Esophagus muscularis mucosa (tissue), 4 donors: ENCODE measurements around the gene STX8. TPM values are rescaled to one million over a fixed set of nuclear protein-coding genes. Genes with fewer than 3 reads are reported as not detected.

Experiments used
- DNase-seq: peaks from one replicate; pipeline ENCODE4 v3.0.0-alpha.2; 2017; ENCODE audit errors: extremely low spot score
- H3K27ac ChIP-seq, 4 donors: fragments of 200-600 bp; sonication (generic); replicated peaks in 1 of 4; 1 replicate in 3 of 4; 2 replicates in 1 of 4; pipeline ENCODE4 v1.5.1; 2016 to 2019; ENCODE audit warnings: mild to moderate bottlenecking in 1 of 4
- H3K27me3 ChIP-seq, 4 donors: fragments of 200-600 bp; sonication (generic); one replicate each; pipeline versions ENCODE4 v1.5.1 to v1.6.0; 2016 to 2019
- H3K36me3 ChIP-seq, 4 donors: fragments of 200-600 bp; sonication (generic); one replicate each; pipeline ENCODE4 v1.5.1; 2016 to 2019
- H3K4me1 ChIP-seq, 4 donors: fragments of 200-600 bp; sonication (generic); one replicate each; pipeline ENCODE4 v1.5.1; 2016 to 2019
- H3K4me3 ChIP-seq, 4 donors: fragments of 200-600 bp; sonication (generic); 1 replicate in 2 of 4; 2 replicates in 2 of 4; pipeline ENCODE4 v1.5.1; 2016 to 2019; ENCODE audit warnings: mild to moderate bottlenecking in 4 of 4, moderate library complexity in 1 of 4
- H3K9me3 ChIP-seq, 4 donors: fragments of 200-600 bp; sonication (generic); 1 replicate in 3 of 4; 2 replicates in 1 of 4; pipeline ENCODE4 v1.5.1; 2016 to 2019
- EP300 ChIP-seq: sonication (generic); formaldehyde crosslinking; IDR thresholded peaks from one replicate; pipeline ENCODE4 v1.6.1; 2017; ENCODE audit warnings: antibody characterized with exemption
- POLR2A ChIP-seq: fragments of 450-650 bp; IDR thresholded peaks from one replicate; pipeline ENCODE4 v1.6.1; 2017; ENCODE audit warnings: antibody characterized with exemption, moderate library complexity, mild to moderate bottlenecking, low read depth
- POLR2AphosphoS5 ChIP-seq, 2 donors: sonication (generic); formaldehyde crosslinking; IDR thresholded peaks; one replicate each; pipeline ENCODE4 v1.6.1; 2017; ENCODE audit warnings: antibody characterized with exemption in 2 of 2
- WGBS: methylation state at CpG from one replicate; pipeline ENCODE4 v1.1.5; 2018; 5-methylcytosine and 5-hydroxymethylcytosine counted together
- intact Hi-C: fragments of 100-400 bp; cut with DNase I; formaldehyde crosslinking; loops from one replicate; pipeline ENCODE4 v1.15.1; 2023
- total RNA-seq, 4 donors: library from RNA; depleted of rRNA; stranded (reverse); fragments of >200 nt; gene quantifications; one replicate each; pipeline versions ENCODE4 v1.1.0 to v1.2.1, GENCODE V29; 2016
- TF ChIP-seq, protein P1 (sequence below), 3 experiments: fragments of 200-600 bp in 2 of 3; fragments of 450-650 bp in 1 of 3; sonication (generic) in 2 of 3; IDR thresholded peaks; one replicate each; pipeline ENCODE4 v1.5.1; 2017 to 2019; ENCODE audit warnings: antibody characterized with exemption in 3 of 3, mild to moderate bottlenecking in 2 of 3, moderate library complexity in 1 of 3

The STX8 gene
- total RNA-seq, 4 donors from 2014 or later, result 83.9 to 104 (median 94.5) TPM

DNA sequence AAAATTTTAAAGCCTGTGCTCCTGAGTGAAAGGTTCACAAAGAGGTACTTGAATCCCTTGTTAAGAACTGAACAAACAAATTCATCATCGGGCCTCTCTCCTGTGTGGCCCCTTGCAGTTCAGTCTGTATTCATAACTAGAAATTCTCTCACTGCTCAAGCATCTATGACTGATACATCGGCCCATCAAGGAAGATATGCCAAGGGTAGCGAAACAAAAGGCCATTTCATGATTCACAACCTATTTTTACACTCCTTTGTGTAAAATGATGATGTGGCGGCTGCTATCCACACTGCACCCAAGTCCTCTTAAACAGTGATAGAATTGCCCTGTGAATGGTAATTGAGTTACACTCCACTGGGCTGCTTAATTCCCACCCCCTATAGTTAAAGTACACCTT, 204.6 kb downstream of the STX8 start:
- Histone ChIP-seq H3K27me3 (no peaks in the 10 kb centered on the region), H3K4me3 (no peak overlapping the region), H3K36me3 (no peaks in the 10 kb centered on the region), H3K4me1 (peaks cover 13 to 20% (median 15%) of the 10 kb centered on the region in 4 donors), H3K9me3 (no peaks in the 10 kb centered on the region), H3K27ac (no peak overlapping the region)
- TF ChIP-seq POLR2AphosphoS5 (IDR thresholded peaks at IDR 0.05) (peak in 1 of 2 donors; percentile 10), EP300 (no peak)
- intact Hi-C loops, result loop anchor here (2.0 kb wide), 1 partner anchor 54 kb away; no protein-coding TSS in a partner anchor
- 43% methylated on average over 4 of the region's 4 CpGs for WGBS
- DNase-seq, result no peak

DNA sequence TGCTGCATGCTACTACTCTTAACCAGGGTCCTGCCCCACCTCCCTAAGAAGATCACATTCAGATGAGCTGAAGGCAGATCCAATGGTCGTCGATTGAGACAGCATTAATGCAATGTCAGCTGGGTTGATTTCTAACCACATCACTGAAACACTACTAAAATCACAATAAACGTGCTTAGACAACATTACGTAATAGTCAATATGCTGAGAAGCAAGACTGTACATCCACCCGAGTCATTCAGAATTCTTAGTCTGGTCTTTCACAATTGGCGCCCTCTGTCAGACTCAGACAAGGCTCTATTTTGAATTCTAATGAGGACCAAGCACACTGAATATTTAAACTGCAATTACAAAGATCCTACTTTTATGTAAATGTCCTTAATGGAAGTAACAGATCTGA, 205.2 kb downstream of the STX8 start:
- peaks cover 13 to 20% (median 15%) of the 10 kb centered on the region in 4 donors for H3K4me1 ChIP-seq
- WGBS, result 85% methylated on average over 6 of the region's 6 CpGs
- no peaks in the 10 kb centered on the region for H3K9me3 ChIP-seq
- no peak overlapping the region for H3K27ac ChIP-seq
- no peaks in the 10 kb centered on the region for H3K27me3 ChIP-seq
- H3K36me3 ChIP-seq, result no peaks in the 10 kb centered on the region
- intact Hi-C loops, result loop anchor here (2.0 kb wide), 1 partner anchor 54 kb away; no protein-coding TSS in a partner anchor
- no peak overlapping the region for H3K4me3 ChIP-seq
- TF ChIP-seq POLR2A (no peak), POLR2AphosphoS5 (IDR thresholded peaks at IDR 0.05) (no peak), EP300 (no peak)
- TF ChIP-seq, protein P1, sequence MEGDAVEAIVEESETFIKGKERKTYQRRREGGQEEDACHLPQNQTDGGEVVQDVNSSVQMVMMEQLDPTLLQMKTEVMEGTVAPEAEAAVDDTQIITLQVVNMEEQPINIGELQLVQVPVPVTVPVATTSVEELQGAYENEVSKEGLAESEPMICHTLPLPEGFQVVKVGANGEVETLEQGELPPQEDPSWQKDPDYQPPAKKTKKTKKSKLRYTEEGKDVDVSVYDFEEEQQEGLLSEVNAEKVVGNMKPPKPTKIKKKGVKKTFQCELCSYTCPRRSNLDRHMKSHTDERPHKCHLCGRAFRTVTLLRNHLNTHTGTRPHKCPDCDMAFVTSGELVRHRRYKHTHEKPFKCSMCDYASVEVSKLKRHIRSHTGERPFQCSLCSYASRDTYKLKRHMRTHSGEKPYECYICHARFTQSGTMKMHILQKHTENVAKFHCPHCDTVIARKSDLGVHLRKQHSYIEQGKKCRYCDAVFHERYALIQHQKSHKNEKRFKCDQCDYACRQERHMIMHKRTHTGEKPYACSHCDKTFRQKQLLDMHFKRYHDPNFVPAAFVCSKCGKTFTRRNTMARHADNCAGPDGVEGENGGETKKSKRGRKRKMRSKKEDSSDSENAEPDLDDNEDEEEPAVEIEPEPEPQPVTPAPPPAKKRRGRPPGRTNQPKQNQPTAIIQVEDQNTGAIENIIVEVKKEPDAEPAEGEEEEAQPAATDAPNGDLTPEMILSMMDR (IDR thresholded peaks at IDR 0.05), result no peak
- no peak for DNase-seq

DNA sequence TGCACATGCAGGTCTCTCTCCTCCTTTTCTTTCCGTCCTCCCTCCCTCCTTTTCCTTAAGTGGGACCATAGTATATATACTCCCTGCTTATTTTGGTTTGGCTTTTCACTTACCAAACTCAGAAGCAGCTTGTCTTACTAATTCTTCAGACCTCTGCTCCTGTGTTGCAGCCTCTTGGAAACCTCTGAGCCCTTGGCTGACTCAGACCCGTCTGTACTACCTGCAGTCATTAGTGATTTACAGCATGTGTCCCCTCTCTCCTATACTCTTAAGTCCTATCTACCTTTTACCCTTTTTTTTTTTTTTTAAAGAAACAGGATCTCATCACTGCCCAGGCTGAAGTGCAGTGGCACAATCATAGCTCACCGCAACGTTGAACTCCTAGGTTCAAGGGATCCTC, 207.0 kb downstream of the STX8 start:
- H3K36me3 ChIP-seq, result no peaks in the 10 kb centered on the region
- H3K4me1 ChIP-seq, result peaks cover 13 to 24% (median 15%) of the 10 kb centered on the region in 4 donors
- TF ChIP-seq, protein P1 (IDR thresholded peaks at IDR 0.05), result no peak
- TF ChIP-seq POLR2AphosphoS5 (IDR thresholded peaks at IDR 0.05) (no peak), EP300 (no peak), POLR2A (no peak)
- 99% methylated on average over 4 of the region's 4 CpGs for WGBS
- H3K9me3 ChIP-seq, result no peaks in the 10 kb centered on the region
- H3K4me3 ChIP-seq, result no peak overlapping the region
- no peak for DNase-seq
- H3K27ac ChIP-seq, result no peak overlapping the region
- H3K27me3 ChIP-seq, result no peaks in the 10 kb centered on the region
- intact Hi-C loops, result no loop called here

DNA sequence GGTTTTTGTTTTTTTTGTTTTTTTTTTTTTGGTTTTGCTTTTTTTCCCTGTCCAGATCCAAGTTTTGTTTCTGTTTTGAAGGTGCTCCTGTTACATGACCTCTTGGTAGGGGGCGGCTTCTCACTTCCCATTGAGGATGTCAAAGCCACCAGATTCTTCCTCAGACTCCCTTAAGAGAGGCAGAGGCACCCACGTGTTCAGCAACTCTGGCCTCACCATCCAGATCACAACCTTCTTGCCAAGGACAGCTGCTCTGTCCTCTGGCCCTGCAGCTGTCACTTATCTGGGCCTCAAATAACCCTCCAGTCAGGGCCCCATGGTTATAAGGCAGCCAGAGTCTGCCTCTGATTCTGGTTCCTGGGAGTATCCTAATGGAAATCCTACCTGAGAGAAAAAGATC, 208.5 kb downstream of the STX8 start:
- Histone ChIP-seq H3K4me3 (no peak overlapping the region), H3K4me1 (peaks cover 13 to 24% (median 15%) of the 10 kb centered on the region in 4 donors), H3K27ac (no peak overlapping the region), H3K27me3 (no peaks in the 10 kb centered on the region), H3K9me3 (no peaks in the 10 kb centered on the region), H3K36me3 (no peaks in the 10 kb centered on the region)
- WGBS, result 74% methylated on average over 2 of the region's 2 CpGs
- TF ChIP-seq, protein P1 (IDR thresholded peaks at IDR 0.05), result no peak
- TF ChIP-seq POLR2AphosphoS5 (IDR thresholded peaks at IDR 0.05) (no peak), POLR2A (no peak), EP300 (no peak)
- intact Hi-C loops, result no loop called here
- DNase-seq, result no peak

DNA sequence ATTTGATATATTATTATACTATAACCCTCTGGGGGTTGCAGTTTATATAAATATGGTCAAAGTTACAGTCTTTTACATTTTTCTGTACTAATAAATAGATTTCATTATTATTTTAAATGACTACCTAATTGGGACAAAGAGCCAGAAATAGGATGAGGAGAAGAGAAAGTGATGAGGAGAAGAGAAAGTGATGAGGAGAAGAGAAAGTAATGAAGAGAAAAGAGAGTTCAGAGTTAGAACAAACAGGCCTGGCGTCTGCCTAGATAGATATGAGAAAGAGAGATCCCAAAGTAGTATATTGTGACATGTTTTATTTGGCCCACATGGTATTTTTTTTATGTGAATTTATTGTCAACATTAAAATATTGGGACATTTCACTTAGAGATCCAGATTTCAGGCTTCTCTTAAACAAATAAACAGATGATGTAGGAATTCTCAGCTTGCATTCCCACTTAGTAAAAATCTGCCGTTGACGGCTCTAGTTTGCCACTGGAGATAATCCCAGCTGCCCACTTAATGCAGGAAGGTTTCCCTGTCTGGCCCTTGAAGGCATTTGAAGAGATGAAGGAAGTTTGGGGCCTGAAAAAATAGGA, 210.7 kb downstream of the STX8 start:
- intact Hi-C loops, result loop anchor here (5.0 kb wide), 1 partner anchor 108 kb away; no protein-coding TSS in a partner anchor
- H3K4me1 ChIP-seq, result peaks cover 4 to 20% (median 14%) of the 10 kb centered on the region in 4 donors

More for the DNA sequence above, 210.7 kb downstream of the STX8 start:
- TF ChIP-seq, protein P1 (IDR thresholded peaks at IDR 0.05), result no peak
- TF ChIP-seq POLR2AphosphoS5 (IDR thresholded peaks at IDR 0.05) (no peak), POLR2A (no peak), EP300 (no peak)
- Histone ChIP-seq H3K27me3 (no peaks in the 10 kb centered on the region), H3K27ac (no peak overlapping the region), H3K4me3 (no peak overlapping the region), H3K9me3 (no peaks in the 10 kb centered on the region), H3K36me3 (no peaks in the 10 kb centered on the region)
- WGBS, result 83% methylated on average over 3 of the region's 3 CpGs
- no peak for DNase-seq
